ENCODE data around the gene PLCB1.

Gene PLCB1

GRCh38 chr20:8711501-8711900 is 579.4 kb downstream of the PLCB1 start:
- Histone ChIP-seq H3K4me1 (ENCODE audit: insufficient read depth, low read length, poor library complexity, severe bottlenecking) (no peaks in the 10 kb centered on the region), H3K9ac (ENCODE audit: low read depth, low read length, poor library complexity, severe bottlenecking) (no peak overlapping the region), H3K4me2 (ENCODE audit: low read depth, low read length, poor library complexity, severe bottlenecking) (no peak overlapping the region), H3K9me3 (ENCODE audit: insufficient read depth, low read depth, low read length) (no peaks in the 10 kb centered on the region), H3K27me3 (ENCODE audit: insufficient read depth, low read length, poor library complexity, severe bottlenecking) (no peaks in the 10 kb centered on the region), H3K4me3 (ENCODE audit: low read length, poor library complexity, severe bottlenecking) (no peak overlapping the region), H3K36me3 (ENCODE audit: insufficient read depth, low read length) (peaks cover 6% of the 10 kb centered on the region; the same call in 1 of the 2 replicates), H2AFZ (ENCODE audit: low read length) (no peak overlapping the region), H3F3A (ENCODE audit: low read depth) (no peaks in the 10 kb centered on the region), H3K9me2 (replicated peaks; ENCODE audit: low read depth, low read length) (no peaks in the 10 kb centered on the region), H4K20me1 (ENCODE audit: insufficient read depth, low read length, poor library complexity, severe bottlenecking) (no peaks in the 10 kb centered on the region), H3K79me2 (ENCODE audit: insufficient read depth, low read length) (no peaks in the 10 kb centered on the region)
- TF ChIP-seq CTCF (conservative IDR thresholded peaks at IDR 0.05; ENCODE audit: low read length): no peak
- no peak for TF ChIP-seq EZH2phosphoT487 (IDR thresholded peaks at IDR 0.05; ENCODE audit: borderline replicate concordance)

- peaks cover 7% of the 10 kb centered on the region; the same call in 1 of the 2 replicates for H3K36me3 ChIP-seq (ENCODE audit: insufficient read depth, low read length)
These were observed 582.1 kb downstream of the PLCB1 start for GRCh38 chr20:8714206-8714605.

GRCh38 chr20:8718279-8718678 is 586.2 kb downstream of the PLCB1 start:
- no peak overlapping the region for H2AFZ ChIP-seq (ENCODE audit: low read length)
- no peak overlapping the region for H3K9ac ChIP-seq (ENCODE audit: low read depth, low read length, poor library complexity, severe bottlenecking)
- TF ChIP-seq EZH2phosphoT487 (IDR thresholded peaks at IDR 0.05; ENCODE audit: borderline replicate concordance) (no peak), CTCF (conservative IDR thresholded peaks at IDR 0.05; ENCODE audit: low read length) (no peak)
- H3K27me3 ChIP-seq (ENCODE audit: insufficient read depth, low read length, poor library complexity, severe bottlenecking): no peaks in the 10 kb centered on the region
- no peaks in the 10 kb centered on the region for H3F3A ChIP-seq (ENCODE audit: low read depth)
- H3K36me3 ChIP-seq (ENCODE audit: insufficient read depth, low read length): peaks cover 3% of the 10 kb centered on the region; the same call in 1 of the 2 replicates
- no peak overlapping the region for H3K4me2 ChIP-seq (ENCODE audit: low read depth, low read length, poor library complexity, severe bottlenecking)
- H3K9me3 ChIP-seq (ENCODE audit: insufficient read depth, low read depth, low read length): no peaks in the 10 kb centered on the region
- no peak overlapping the region for H3K4me3 ChIP-seq (ENCODE audit: low read length, poor library complexity, severe bottlenecking)
- no peaks in the 10 kb centered on the region for H3K9me2 ChIP-seq (replicated peaks; ENCODE audit: low read depth, low read length)
- no peaks in the 10 kb centered on the region for H4K20me1 ChIP-seq (ENCODE audit: insufficient read depth, low read length, poor library complexity, severe bottlenecking)
- H3K79me2 ChIP-seq (ENCODE audit: insufficient read depth, low read length): no peaks in the 10 kb centered on the region
- H3K4me1 ChIP-seq (ENCODE audit: insufficient read depth, low read length, poor library complexity, severe bottlenecking): no peaks in the 10 kb centered on the region

More at GRCh38 chr20:8714206-8714605, 582.1 kb downstream of the PLCB1 start:
- no peak overlapping the region for H3K4me2 ChIP-seq (ENCODE audit: low read depth, low read length, poor library complexity, severe bottlenecking)
- no peak overlapping the region for H3K4me3 ChIP-seq (ENCODE audit: low read length, poor library complexity, severe bottlenecking)
- TF ChIP-seq CTCF (conservative IDR thresholded peaks at IDR 0.05; ENCODE audit: low read length) (no peak), EZH2phosphoT487 (IDR thresholded peaks at IDR 0.05; ENCODE audit: borderline replicate concordance) (no peak)
- no peak overlapping the region for H3K9ac ChIP-seq (ENCODE audit: low read depth, low read length, poor library complexity, severe bottlenecking)
- H3K9me2 ChIP-seq (replicated peaks; ENCODE audit: low read depth, low read length): no peaks in the 10 kb centered on the region
- no peaks in the 10 kb centered on the region for H3K9me3 ChIP-seq (ENCODE audit: insufficient read depth, low read depth, low read length)
- H4K20me1 ChIP-seq (ENCODE audit: insufficient read depth, low read length, poor library complexity, severe bottlenecking): no peaks in the 10 kb centered on the region
- H2AFZ ChIP-seq (ENCODE audit: low read length): no peak overlapping the region
- no peaks in the 10 kb centered on the region for H3K79me2 ChIP-seq (ENCODE audit: insufficient read depth, low read length)
- H3K27me3 ChIP-seq (ENCODE audit: insufficient read depth, low read length, poor library complexity, severe bottlenecking): no peaks in the 10 kb centered on the region
- H3F3A ChIP-seq (ENCODE audit: low read depth): no peaks in the 10 kb centered on the region
- H3K4me1 ChIP-seq (ENCODE audit: insufficient read depth, low read length, poor library complexity, severe bottlenecking): no peaks in the 10 kb centered on the region
